ENCODE measurements around the gene ARL15.
"Not testable (repeated sequence)": the region's sequence is repeated elsewhere in the genome, so short reads cannot be mapped to it uniquely, and the experiment has no call there.

The ARL15 gene

GRCh38 chr5:54310433-54311175, at the start of gene ARL15:
Gene ARL15, minus strand, starts transcription at chr5:54310573.
- no peak for TF ChIP-seq CTCF (IDR thresholded peaks at IDR 0.05; ENCODE audit: insufficient read depth, low read depth, low read length, missing control alignments)
- peak; percentile 99 for DNase-seq (ENCODE audit: low read depth)

GRCh38 chr5:54360089-54360488, 49.7 kb upstream of the ARL15 start:
- no peak for TF ChIP-seq CTCF (IDR thresholded peaks at IDR 0.05; ENCODE audit: insufficient read depth, low read depth, low read length, missing control alignments)
- no peak for DNase-seq (ENCODE audit: low read depth)
- H3K4me3 ChIP-seq (ENCODE audit: low read depth, low read length), result no peak overlapping the region

More at GRCh38 chr5:54310433-54311175, at the start of gene ARL15:
- peak within 1 kb of the TSS; percentile 90 for H3K4me3 ChIP-seq (ENCODE audit: low read depth, low read length)

GRCh38 chr5:54357408-54358058, 47.2 kb upstream of the ARL15 start:
- no peak for TF ChIP-seq CTCF (IDR thresholded peaks at IDR 0.05; ENCODE audit: insufficient read depth, low read depth, low read length, missing control alignments)
- H3K4me3 ChIP-seq (ENCODE audit: low read depth, low read length), result no peak overlapping the region
- no peak for DNase-seq (ENCODE audit: low read depth)

GRCh38 chr5:54353933-54354564, 43.7 kb upstream of the ARL15 start:
- DNase-seq (ENCODE audit: low read depth); H3K4me3 ChIP-seq (ENCODE audit: low read depth, low read length): not testable (repeated sequence)

GRCh38 chr5:54352580-54352979, 42.2 kb upstream of the ARL15 start:
- DNase-seq (ENCODE audit: low read depth); H3K4me3 ChIP-seq (ENCODE audit: low read depth, low read length): not testable (repeated sequence)

- no peak for DNase-seq (ENCODE audit: low read depth)
Observed at GRCh38 chr5:54347221-54347865, 37.0 kb upstream of the ARL15 start.

GRCh38 chr5:54344653-54345052, 34.3 kb upstream of the ARL15 start:
- DNase-seq (ENCODE audit: low read depth), result no peak
- TF ChIP-seq CTCF (IDR thresholded peaks at IDR 0.05; ENCODE audit: insufficient read depth, low read depth, low read length, missing control alignments), result no peak
- no peak overlapping the region for H3K4me3 ChIP-seq (ENCODE audit: low read depth, low read length)

More at GRCh38 chr5:54347221-54347865, 37.0 kb upstream of the ARL15 start:
- no peak overlapping the region for H3K4me3 ChIP-seq (ENCODE audit: low read depth, low read length)
- no peak for TF ChIP-seq CTCF (IDR thresholded peaks at IDR 0.05; ENCODE audit: insufficient read depth, low read depth, low read length, missing control alignments)

Measured in GM12865 (cell line).